IPS DF 6.9 (cell line): Measurements from ENCODE around the gene SELENOF.
"Not testable (repeated sequence)": the region's sequence is repeated elsewhere in the genome, so short reads cannot be mapped to it uniquely, and the experiment has no call there.

Experiments
- DNase-seq: peaks from one replicate; pipeline ENCODE4 v3.0.0-alpha.2; 2013; ENCODE audit warnings: low read depth, low spot score
- H3K27ac ChIP-seq: one replicate; pipeline ENCODE4 v1.5.1; 2013; ENCODE audit warnings: low read length, control low read depth
- H3K27me3 ChIP-seq: 2 replicates; pipeline ENCODE4 v1.6.1; 2013; ENCODE audit warnings: mild to moderate bottlenecking, low read length; ENCODE audit not compliant: control insufficient read depth, insufficient read depth
- H3K36me3 ChIP-seq: 2 replicates; pipeline ENCODE4 v1.6.1; 2013; ENCODE audit warnings: low read length; ENCODE audit not compliant: control insufficient read depth, insufficient read depth
- H3K4me1 ChIP-seq: 2 replicates; pipeline ENCODE4 v1.6.1; 2013; ENCODE audit warnings: low read length; ENCODE audit not compliant: control insufficient read depth, insufficient read depth
- H3K4me3 ChIP-seq: 2 replicates; pipeline ENCODE4 v1.5.1; 2013; ENCODE audit warnings: mild to moderate bottlenecking, low read length
- H3K9me3 ChIP-seq: 2 replicates; pipeline ENCODE4 v1.6.1; 2013; ENCODE audit warnings: low read length, inconsistent platforms; ENCODE audit not compliant: control insufficient read depth, insufficient read depth
- WGBS: extraction: QIAGEN DNeasy Blood & Tissue Kit; methylation state at CpG from one replicate; pipeline ENCODE4 v1.1.7; 2013; ENCODE audit warnings: mixed read lengths, missing lambda C conversion rate; ENCODE audit not compliant: insufficient read length, insufficient coverage; 5-methylcytosine and 5-hydroxymethylcytosine counted together

The SELENOF gene

DNA sequence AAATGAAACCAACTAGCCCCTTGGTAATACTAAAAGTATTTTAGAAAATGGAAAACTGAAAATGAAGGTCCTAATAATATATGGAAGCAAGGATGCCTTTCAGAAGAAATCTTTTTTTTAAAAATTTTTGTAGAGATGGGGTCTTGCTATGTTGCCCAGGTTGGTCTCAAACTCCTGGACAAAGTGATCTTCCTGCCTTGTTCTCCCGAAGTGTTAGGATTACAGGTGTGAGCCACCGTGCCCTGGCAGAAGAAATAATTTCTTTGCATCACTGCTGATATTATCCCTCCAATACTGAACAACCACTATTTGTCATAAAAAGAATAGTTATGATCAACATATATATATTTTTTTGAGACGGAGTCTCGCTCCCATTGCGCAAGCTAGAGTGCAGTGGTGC lies 25.6 kb downstream of the SELENOF start:
- Histone ChIP-seq H3K4me1 (no peaks in the 10 kb centered on the region), H3K4me3 (no peak overlapping the region), H3K27me3 (no peaks in the 10 kb centered on the region), H3K9me3 (no peaks in the 10 kb centered on the region), H3K36me3 (no peaks in the 10 kb centered on the region), H3K27ac (no peak overlapping the region)
- no CpG with 5 or more reads among the region's 5 CpGs for WGBS
- no peak for DNase-seq

DNA sequence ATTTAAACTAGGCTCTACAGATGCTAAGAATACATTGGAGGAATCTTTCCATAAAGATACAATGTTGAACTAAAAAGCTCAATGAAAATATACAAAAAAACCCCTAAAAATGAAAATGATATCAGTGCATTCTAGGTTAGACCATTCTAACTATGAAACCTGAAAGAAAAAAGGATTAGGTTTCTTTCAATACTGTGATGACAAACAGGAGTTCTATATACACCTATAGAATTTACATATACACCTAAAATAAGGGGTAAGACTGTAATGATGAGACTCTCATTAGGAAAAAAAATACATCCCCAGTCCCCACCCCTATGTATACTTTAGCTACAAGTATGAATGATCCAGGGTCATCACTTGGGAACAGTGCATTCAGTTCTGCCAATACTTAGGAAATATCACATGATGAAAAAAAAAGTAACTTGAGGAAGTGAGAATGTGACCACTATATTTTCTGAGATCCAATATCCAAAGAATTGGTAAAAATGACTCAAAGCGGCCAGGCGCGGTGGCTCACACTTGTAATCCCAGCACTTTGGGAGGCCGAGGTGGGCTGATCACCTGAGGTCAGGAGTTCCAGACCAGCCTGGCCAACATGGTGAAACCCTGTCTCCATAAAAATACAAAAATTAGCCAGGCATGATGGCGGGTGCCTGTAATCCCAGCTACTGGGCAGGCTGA lies 26.3 kb downstream of the SELENOF start:
- H3K27me3 ChIP-seq: no peaks in the 10 kb centered on the region
- no peak for DNase-seq
- no peaks in the 10 kb centered on the region for H3K9me3 ChIP-seq
- H3K36me3 ChIP-seq: no peaks in the 10 kb centered on the region
- H3K4me1 ChIP-seq: no peaks in the 10 kb centered on the region
- no peak overlapping the region for H3K4me3 ChIP-seq
- no CpG with 5 or more reads among the region's 5 CpGs for WGBS
- no peak overlapping the region for H3K27ac ChIP-seq

DNA sequence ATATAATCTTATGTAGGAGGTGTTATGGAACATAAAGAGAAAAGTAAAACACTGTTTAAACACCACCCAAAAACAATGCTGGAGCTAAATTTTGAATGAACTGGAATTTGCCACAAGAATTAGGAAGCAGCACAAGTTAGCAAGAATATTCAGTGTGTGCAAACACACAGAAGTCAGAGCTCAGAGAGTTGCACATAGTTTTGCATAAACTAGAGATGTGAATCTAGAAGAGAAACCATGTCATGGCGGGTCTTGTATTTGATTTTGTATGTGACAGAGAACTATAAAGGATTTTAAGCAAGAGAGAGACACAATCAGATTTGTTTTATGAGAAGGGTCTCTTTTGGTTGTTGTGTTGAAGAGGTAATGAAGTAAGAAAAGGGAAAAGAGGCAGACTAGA lies 38.2 kb downstream of the SELENOF start:
- Histone ChIP-seq H3K9me3 (no peaks in the 10 kb centered on the region), H3K27ac (no peak overlapping the region), H3K27me3 (no peaks in the 10 kb centered on the region), H3K36me3 (no peaks in the 10 kb centered on the region), H3K4me3 (no peak overlapping the region), H3K4me1 (no peaks in the 10 kb centered on the region)
- no peak for DNase-seq
- no CpG with 5 or more reads among the region's 1 CpG for WGBS

DNA sequence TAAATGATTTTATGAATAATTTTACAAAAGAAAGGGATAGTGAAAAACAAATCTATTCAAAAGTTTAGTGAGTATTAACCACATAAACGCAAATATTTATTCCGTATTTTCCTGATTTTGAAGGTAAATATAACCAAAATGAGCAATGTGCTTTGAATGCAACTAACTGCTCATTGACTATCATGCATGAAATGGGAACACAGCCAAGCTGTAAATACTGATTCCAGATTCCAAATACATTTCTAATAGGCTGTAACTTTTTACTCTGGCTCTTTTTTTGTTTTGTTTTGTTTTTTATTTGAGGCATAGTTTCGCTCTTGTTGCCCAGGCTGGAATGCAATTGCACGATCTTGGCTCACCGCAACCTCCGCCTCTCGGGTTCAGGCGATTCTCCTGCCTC lies 41.8 kb downstream of the SELENOF start:
- H3K36me3 ChIP-seq: no peaks in the 10 kb centered on the region
- whole genome bisulfite sequencing: no CpG with 5 or more reads among the region's 8 CpGs
- no peak for DNase-seq
- no peaks in the 10 kb centered on the region for H3K9me3 ChIP-seq
- H3K27me3 ChIP-seq: no peaks in the 10 kb centered on the region
- H3K27ac ChIP-seq: no peak overlapping the region
- H3K4me3 ChIP-seq: no peak overlapping the region
- no peaks in the 10 kb centered on the region; the same call in 1 of the 2 replicates for H3K4me1 ChIP-seq

DNA sequence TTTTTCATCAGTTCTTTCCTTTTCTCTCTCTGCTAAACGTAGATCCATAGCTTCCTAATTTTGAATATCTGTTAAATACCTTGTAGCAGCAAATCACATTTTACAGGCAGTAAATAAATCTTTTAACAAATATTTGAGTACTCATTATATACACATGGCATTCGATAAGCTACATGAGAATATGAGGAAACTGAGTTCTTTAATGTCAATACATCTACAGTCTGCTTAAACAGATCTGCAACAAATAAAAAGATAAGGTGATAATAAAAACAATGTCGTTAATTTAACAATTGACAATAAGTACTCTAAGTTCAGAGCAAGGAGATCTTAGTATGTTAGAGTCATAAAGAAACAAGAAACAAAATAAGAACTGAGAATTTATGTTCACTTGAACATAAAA lies 42.9 kb downstream of the SELENOF start:
- Histone ChIP-seq H3K27me3 (no peaks in the 10 kb centered on the region), H3K4me3 (no peak overlapping the region), H3K9me3 (no peaks in the 10 kb centered on the region), H3K27ac (no peak overlapping the region), H3K4me1 (no peaks in the 10 kb centered on the region; the same call in 1 of the 2 replicates), H3K36me3 (no peaks in the 10 kb centered on the region)
- no CpG with 5 or more reads among the region's 3 CpGs for WGBS
- DNase-seq: no peak

DNA sequence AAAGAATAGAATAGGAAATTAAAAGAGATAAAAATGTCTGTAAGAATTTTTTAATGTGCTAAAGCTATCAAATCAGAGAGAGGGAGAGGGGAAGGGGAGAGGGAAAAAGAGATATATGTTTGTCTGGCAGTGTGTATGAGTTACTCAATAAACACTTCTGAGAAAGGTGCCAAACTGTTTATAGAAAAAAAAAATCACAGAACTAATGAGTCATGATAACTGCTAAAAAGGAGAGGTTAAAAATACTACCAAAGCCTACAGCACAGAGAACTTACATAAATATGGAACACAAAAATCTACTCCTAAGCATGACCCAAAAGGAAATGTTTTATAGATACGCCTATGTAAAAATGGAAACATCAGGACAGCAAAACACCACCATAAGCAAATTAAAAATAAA lies 45.4 kb downstream of the SELENOF start:
- no peaks in the 10 kb centered on the region for H3K36me3 ChIP-seq

DNA sequence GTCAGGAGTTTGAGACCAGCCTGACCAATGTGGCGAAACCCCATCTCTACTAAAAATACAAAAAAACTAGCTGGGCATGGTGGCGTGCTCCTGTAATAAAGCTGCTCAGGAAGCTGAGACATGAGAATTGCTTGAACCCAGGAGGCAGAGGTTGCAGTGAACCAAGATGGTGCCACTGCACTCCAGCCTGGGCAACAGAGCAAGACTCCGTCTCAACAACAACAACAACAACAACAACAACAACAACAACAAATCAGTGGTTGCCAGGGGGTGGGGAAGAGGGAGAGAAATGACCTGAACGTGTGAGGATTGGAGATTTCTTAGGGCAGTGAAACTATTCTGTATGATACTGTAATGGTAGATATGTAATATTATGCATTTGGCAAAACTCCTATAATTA lies 46.6 kb downstream of the SELENOF start:
- not testable (repeated sequence) for H3K27ac ChIP-seq, H3K36me3 ChIP-seq, H3K27me3 ChIP-seq, DNase-seq, H3K4me1 ChIP-seq, H3K4me3 ChIP-seq, H3K9me3 ChIP-seq
- WGBS: no CpG with 5 or more reads among the region's 4 CpGs

More for the DNA sequence above, 45.4 kb downstream of the SELENOF start:
- no peaks in the 10 kb centered on the region; the same call in 1 of the 2 replicates for H3K4me1 ChIP-seq
- no peak overlapping the region for H3K4me3 ChIP-seq
- no peaks in the 10 kb centered on the region for H3K27me3 ChIP-seq
- DNase-seq: no peak
- no peaks in the 10 kb centered on the region for H3K9me3 ChIP-seq
- no peak overlapping the region for H3K27ac ChIP-seq
- WGBS: no CpG with 5 or more reads among the region's 1 CpG

DNA sequence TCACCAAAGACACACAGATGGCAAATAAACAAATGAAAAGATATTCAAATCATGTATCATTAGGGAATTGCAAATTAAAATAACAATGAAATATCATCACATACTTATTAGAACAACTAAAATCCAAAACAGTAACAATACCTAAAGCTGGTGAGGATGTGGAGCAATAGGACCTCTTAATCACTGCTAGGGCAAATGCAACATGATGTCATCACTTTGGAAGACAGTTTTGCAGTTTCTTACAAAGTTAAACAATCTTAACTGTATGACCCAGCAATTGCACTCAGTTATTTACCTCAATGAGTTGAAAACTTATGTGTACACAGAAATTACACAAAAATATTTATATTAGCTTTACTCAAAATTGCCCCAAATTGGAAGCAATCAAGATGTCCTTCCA lies 47.3 kb downstream of the SELENOF start:
- no peak overlapping the region for H3K4me3 ChIP-seq
- H3K4me1 ChIP-seq: no peaks in the 10 kb centered on the region; the same call in 1 of the 2 replicates
- H3K27me3 ChIP-seq: no peaks in the 10 kb centered on the region
- no peaks in the 10 kb centered on the region for H3K36me3 ChIP-seq
- no peaks in the 10 kb centered on the region for H3K9me3 ChIP-seq
- no peak overlapping the region for H3K27ac ChIP-seq
- no peak for DNase-seq

DNA sequence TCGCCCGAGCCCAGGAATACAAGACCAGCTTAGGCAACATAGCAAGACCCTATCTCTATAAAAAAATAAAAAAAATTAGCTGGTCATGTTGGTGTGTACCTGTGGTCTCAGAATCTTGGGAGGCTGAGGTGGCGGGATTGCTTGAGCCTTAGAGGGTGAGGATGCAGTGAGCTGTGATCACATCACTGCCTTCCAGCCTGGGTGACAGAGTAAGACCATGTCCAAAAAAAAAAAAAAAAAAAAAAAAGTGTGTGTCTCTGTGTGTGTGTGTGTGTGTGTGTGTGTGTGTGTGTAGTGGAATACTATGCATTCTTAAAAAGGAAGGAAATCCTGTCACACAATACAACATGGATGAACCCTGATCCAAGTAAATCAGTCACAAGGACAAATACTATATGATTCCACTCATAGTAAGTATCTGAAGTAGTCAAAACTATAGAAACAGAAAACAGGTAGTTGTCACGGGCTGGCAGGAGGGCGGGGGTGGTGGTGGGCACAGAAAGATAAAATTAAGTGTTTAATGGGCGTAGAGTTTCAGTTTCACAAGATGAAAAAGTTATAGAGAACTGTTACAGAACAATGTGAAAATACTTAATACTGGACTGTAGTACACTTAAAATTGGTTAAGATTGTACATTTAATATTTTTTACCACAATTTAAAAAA lies 47.8 kb downstream of the SELENOF start:
- no peaks in the 10 kb centered on the region; the same call in 1 of the 2 replicates for H3K4me1 ChIP-seq
- H3K36me3 ChIP-seq: no peaks in the 10 kb centered on the region
- no peak overlapping the region for H3K4me3 ChIP-seq
- H3K27me3 ChIP-seq: no peaks in the 10 kb centered on the region
- no peaks in the 10 kb centered on the region for H3K9me3 ChIP-seq
- no peak for DNase-seq
- no peak overlapping the region for H3K27ac ChIP-seq
- 100% methylated on average over 1 of the region's 6 CpGs for WGBS

DNA sequence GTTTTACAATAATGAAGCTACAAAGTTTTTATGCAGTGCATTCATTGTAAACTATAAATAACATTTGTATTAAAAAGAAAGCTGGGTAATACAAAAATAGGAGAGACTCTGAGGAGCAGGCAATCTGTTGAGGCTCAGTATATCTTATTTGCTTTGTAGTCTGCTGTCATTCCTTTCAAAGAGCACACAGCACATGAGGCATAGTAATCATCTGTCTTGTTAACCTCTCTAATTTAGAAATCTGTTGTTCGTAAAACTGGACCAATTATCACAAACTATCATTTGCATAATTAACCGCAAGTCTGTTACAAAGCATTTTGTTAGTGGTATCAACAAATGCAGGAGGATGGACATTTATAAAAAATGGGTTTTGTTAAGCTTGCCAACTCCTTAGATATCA lies 51.0 kb downstream of the SELENOF start:
- Histone ChIP-seq H3K9me3 (no peaks in the 10 kb centered on the region), H3K4me1 (no peaks in the 10 kb centered on the region), H3K4me3 (no peak overlapping the region), H3K27ac (no peak overlapping the region), H3K36me3 (no peaks in the 10 kb centered on the region), H3K27me3 (no peaks in the 10 kb centered on the region)
- no CpG with 5 or more reads among the region's 2 CpGs for WGBS
- DNase-seq: no peak

DNA sequence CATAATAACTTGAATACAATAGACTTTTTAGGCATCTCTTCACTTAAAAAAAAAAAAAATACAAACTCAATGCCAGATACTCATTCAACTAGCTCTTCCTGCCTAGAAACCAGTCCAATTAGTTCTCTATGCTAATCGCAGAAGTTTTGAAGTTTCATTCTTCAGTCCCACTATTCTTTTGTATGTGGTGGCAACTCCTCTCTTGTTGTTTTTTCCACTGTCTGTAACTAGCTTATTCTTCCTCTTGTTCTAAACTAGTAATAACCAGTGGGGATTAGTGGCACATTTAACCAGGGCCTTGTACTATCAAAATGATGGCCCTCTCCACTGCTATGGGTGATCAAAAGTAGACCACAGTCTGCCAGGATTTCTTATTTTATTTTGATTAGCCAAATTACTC lies 52.5 kb downstream of the SELENOF start:
- H3K9me3 ChIP-seq: no peaks in the 10 kb centered on the region
- no peaks in the 10 kb centered on the region for H3K36me3 ChIP-seq
- no peaks in the 10 kb centered on the region for H3K27me3 ChIP-seq
- no peak overlapping the region for H3K27ac ChIP-seq
- H3K4me3 ChIP-seq: no peak overlapping the region
- DNase-seq: no peak
- H3K4me1 ChIP-seq: no peaks in the 10 kb centered on the region
- no CpG with 5 or more reads among the region's 1 CpG for WGBS
